HEK293 (cell line): ENCODE measurements around the gene SPATA6L.

Experiments
- CTCF ChIA-PET: fragments of 350-600 bp; formaldehyde crosslinking; extraction: SDS; loops from one replicate; lab custom pipeline; 2021; ENCODE audit warnings: antibody characterized with exemption; lab: Yijun Ruan, JAX
- POLR2A ChIA-PET: fragments of 300-600 bp; formaldehyde crosslinking; extraction: SDS; loops from one replicate; lab custom pipeline; 2020; ENCODE audit warnings: antibody characterized with exemption, inconsistent platforms; lab: Yijun Ruan, JAX
- H3K27ac ChIP-seq: fragments of 200-500 bp; sonication (Bioruptor generic); 2 replicates; pipeline ENCODE4 v1.5.1; 2014; ENCODE audit warnings: low read depth, low read length, control low read depth, inconsistent platforms; ENCODE audit errors: extremely low read depth
- H3K36me3 ChIP-seq, 2 experiments: fragments of 200-500 bp in 1 of 2; sonication (Bioruptor generic) in 1 of 2; 1 replicate in 1 of 2; 2 replicates in 1 of 2; pipeline ENCODE4 v1.5.1; 2014 to 2017; ENCODE audit warnings: inconsistent platforms in 2 of 2, low read length in 2 of 2; ENCODE audit not compliant: control insufficient read depth in 2 of 2, insufficient read depth in 1 of 2
- H3K4me1 ChIP-seq: fragments of 200-500 bp; sonication (Bioruptor generic); 2 replicates; pipeline ENCODE4 v1.5.1; 2014; ENCODE audit warnings: mild to moderate bottlenecking, low read length, inconsistent platforms; ENCODE audit not compliant: control insufficient read depth, insufficient read depth
- H3K4me3 ChIP-seq: 2 replicates; pipeline ENCODE4 v1.5.1; 2011; ENCODE audit warnings: low read depth, mild to moderate bottlenecking, control low read depth, low read length, moderate library complexity
- H3K9me3 ChIP-seq: fragments of 200-500 bp; sonication (Bioruptor generic); 2 replicates; pipeline ENCODE4 v1.5.1; 2014; ENCODE audit warnings: low read depth, low read length, inconsistent platforms; ENCODE audit not compliant: control insufficient read depth, insufficient read depth
- AEBP2 ChIP-seq: fragments of 450-650 bp; formaldehyde crosslinking; IDR thresholded peaks from 2 replicates; pipeline ENCODE4 v1.5.1; 2016; ENCODE audit warnings: missing biosample characterization, missing genetic modification characterization, borderline replicate concordance
- HOXC10 ChIP-seq: sonication (generic); formaldehyde crosslinking; IDR thresholded peaks from 2 replicates; pipeline ENCODE4 v1.8.1; 2023; ENCODE audit warnings: mild to moderate bottlenecking, missing genetic modification reagents
- KLF7 ChIP-seq: fragments of 450-650 bp; formaldehyde crosslinking; IDR thresholded peaks from 2 replicates; pipeline ENCODE4 v1.5.1; 2016; ENCODE audit warnings: missing biosample characterization, missing genetic modification characterization, borderline replicate concordance
- KLF9 ChIP-seq: fragments of 450-650 bp; formaldehyde crosslinking; IDR thresholded peaks from 2 replicates; pipeline ENCODE4 v1.5.1; 2016; ENCODE audit warnings: missing biosample characterization, missing genetic modification characterization, low read depth
- PRDM1 ChIP-seq: fragments of 450-650 bp; formaldehyde crosslinking; IDR thresholded peaks from 2 replicates; pipeline ENCODE4; 2016; ENCODE audit warnings: missing biosample characterization, missing genetic modification characterization
- ZBTB17 ChIP-seq: fragments of 450-650 bp; formaldehyde crosslinking; IDR thresholded peaks from 2 replicates; pipeline ENCODE4 v1.5.1; 2016; ENCODE audit warnings: missing biosample characterization, missing genetic modification characterization
- ZBTB26 ChIP-seq: fragments of 450-650 bp; formaldehyde crosslinking; optimal IDR thresholded peaks from 2 replicates; pipeline ENCODE3; 2016; ENCODE audit warnings: missing biosample characterization, mild to moderate bottlenecking, missing genetic modification characterization
- ZNF121 ChIP-seq: fragments of 450-650 bp; formaldehyde crosslinking; IDR thresholded peaks from 2 replicates; pipeline ENCODE4 v1.5.1; 2016; ENCODE audit warnings: missing biosample characterization, missing genetic modification characterization
- ZNF155 ChIP-seq: fragments of 450-650 bp; formaldehyde crosslinking; IDR thresholded peaks from 2 replicates; pipeline ENCODE4 v1.5.1; 2016; ENCODE audit warnings: missing biosample characterization, missing genetic modification characterization
- ZNF266 ChIP-seq: fragments of 450-650 bp; formaldehyde crosslinking; IDR thresholded peaks from 2 replicates; pipeline ENCODE4 v1.5.1; 2016; ENCODE audit warnings: missing biosample characterization, missing genetic modification characterization, low read depth
- ZNF274 ChIP-seq, 2 experiments: fragments of 200-500 bp in 1 of 2; fragments of 450-650 bp in 1 of 2; sonication (Bioruptor generic) in 1 of 2; formaldehyde crosslinking in 1 of 2; IDR thresholded peaks; 2 replicates each; pipeline versions ENCODE4 v1.5.1 to v1.6.1; 2014 to 2016; ENCODE audit warnings: borderline replicate concordance in 1 of 2, inconsistent platforms in 1 of 2, low read length in 1 of 2, missing biosample characterization in 1 of 2, missing genetic modification characterization in 1 of 2
- ZNF544 ChIP-seq: fragments of 450-650 bp; formaldehyde crosslinking; IDR thresholded peaks from 2 replicates; pipeline ENCODE4 v1.5.0; 2017; ENCODE audit warnings: missing biosample characterization, missing genetic modification characterization
- ZNF571 ChIP-seq: fragments of 450-650 bp; formaldehyde crosslinking; IDR thresholded peaks from 2 replicates; pipeline ENCODE4 v1.5.0; 2017; ENCODE audit warnings: missing biosample characterization, missing genetic modification characterization
- ZNF585B ChIP-seq: fragments of 450-650 bp; formaldehyde crosslinking; IDR thresholded peaks from 2 replicates; pipeline ENCODE4 v1.5.1; 2016; ENCODE audit warnings: missing biosample characterization, missing genetic modification characterization
- ZNF701 ChIP-seq: fragments of 450-650 bp; formaldehyde crosslinking; IDR thresholded peaks from 2 replicates; pipeline ENCODE4 v1.5.1; 2016; ENCODE audit warnings: missing biosample characterization, missing genetic modification characterization
- ZNF704 ChIP-seq: fragments of 450-650 bp; formaldehyde crosslinking; IDR thresholded peaks from 2 replicates; pipeline ENCODE4 v1.5.1; 2016; ENCODE audit warnings: missing biosample characterization, missing genetic modification characterization
- ZSCAN23 ChIP-seq: fragments of 450-650 bp; formaldehyde crosslinking; IDR thresholded peaks from 2 replicates; pipeline ENCODE4 v1.5.1; 2016; ENCODE audit warnings: missing biosample characterization, missing genetic modification characterization
- ZXDB ChIP-seq: fragments of 450-650 bp; formaldehyde crosslinking; IDR thresholded peaks from 2 replicates; pipeline ENCODE4 v1.5.1; 2016; ENCODE audit warnings: missing biosample characterization, missing genetic modification characterization
- TF ChIP-seq, protein P1 (sequence below): fragments of 450-650 bp; formaldehyde crosslinking; IDR thresholded peaks from 2 replicates; pipeline ENCODE4 v1.5.1; 2016; ENCODE audit warnings: missing biosample characterization, missing genetic modification characterization
- TF ChIP-seq, protein P2 (sequence below): fragments of 450-650 bp; formaldehyde crosslinking; conservative IDR thresholded peaks from 2 replicates; pipeline ENCODE4 v1.5.1; 2016; ENCODE audit warnings: low read depth, missing biosample characterization, missing genetic modification characterization

The SPATA6L gene

GRCh38 chr9:4618700-4619099, 47.6 kb downstream of the SPATA6L start:
- no peak overlapping the region for H3K27ac ChIP-seq
- H3K36me3 ChIP-seq = no peaks in the 10 kb centered on the region
- H3K9me3 ChIP-seq = no peaks in the 10 kb centered on the region
- POLR2A ChIA-PET = interaction anchor here (0.7 kb wide), 2 partner anchors 70 to 173 kb away, joined by 5 to 6 read pairs; no protein-coding TSS in a partner anchor
- H3K4me1 ChIP-seq = peaks cover 3% of the 10 kb centered on the region; the same call in 1 of the 2 replicates
- TF ChIP-seq KLF7 (tag by site-specific recombination) (no peak), ZNF274 (IDR thresholded peaks at IDR 0.05; ENCODE audit: low read length) (no peak), ZNF274 (tag by site-specific recombination; IDR thresholded peaks at IDR 0.05; ENCODE audit: borderline replicate concordance) (no peak), ZSCAN23 (no peak), AEBP2 (tag by site-specific recombination) (no peak), ZNF155 (tag by site-specific recombination) (no peak), ZNF571 (tag by site-specific recombination) (no peak), ZXDB (tag by site-specific recombination) (no peak), KLF9 (no peak), PRDM1 (no peak)
- TF ChIP-seq, protein P1, sequence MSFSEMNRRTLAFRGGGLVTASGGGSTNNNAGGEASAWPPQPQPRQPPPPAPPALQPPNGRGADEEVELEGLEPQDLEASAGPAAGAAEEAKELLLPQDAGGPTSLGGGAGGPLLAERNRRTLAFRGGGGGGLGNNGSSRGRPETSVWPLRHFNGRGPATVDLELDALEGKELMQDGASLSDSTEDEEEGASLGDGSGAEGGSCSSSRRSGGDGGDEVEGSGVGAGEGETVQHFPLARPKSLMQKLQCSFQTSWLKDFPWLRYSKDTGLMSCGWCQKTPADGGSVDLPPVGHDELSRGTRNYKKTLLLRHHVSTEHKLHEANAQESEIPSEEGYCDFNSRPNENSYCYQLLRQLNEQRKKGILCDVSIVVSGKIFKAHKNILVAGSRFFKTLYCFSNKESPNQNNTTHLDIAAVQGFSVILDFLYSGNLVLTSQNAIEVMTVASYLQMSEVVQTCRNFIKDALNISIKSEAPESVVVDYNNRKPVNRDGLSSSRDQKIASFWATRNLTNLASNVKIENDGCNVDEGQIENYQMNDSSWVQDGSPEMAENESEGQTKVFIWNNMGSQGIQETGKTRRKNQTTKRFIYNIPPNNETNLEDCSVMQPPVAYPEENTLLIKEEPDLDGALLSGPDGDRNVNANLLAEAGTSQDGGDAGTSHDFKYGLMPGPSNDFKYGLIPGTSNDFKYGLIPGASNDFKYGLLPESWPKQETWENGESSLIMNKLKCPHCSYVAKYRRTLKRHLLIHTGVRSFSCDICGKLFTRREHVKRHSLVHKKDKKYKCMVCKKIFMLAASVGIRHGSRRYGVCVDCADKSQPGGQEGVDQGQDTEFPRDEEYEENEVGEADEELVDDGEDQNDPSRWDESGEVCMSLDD (tag by site-specific recombination) = no peak
- CTCF ChIA-PET = interaction anchor here (0.6 to 1.3 kb wide), 2 partner anchors 22 to 43 kb away, joined by 3 to 4 read pairs; partner anchors contain the start of gene PLPP6
- H3K4me3 ChIP-seq = no peak overlapping the region

- POLR2A ChIA-PET = no interaction called here
- Histone ChIP-seq H3K27ac (no peak overlapping the region), H3K9me3 (no peaks in the 10 kb centered on the region), H3K36me3 (no peaks in the 10 kb centered on the region)
- TF ChIP-seq ZBTB17 (tag by site-specific recombination) (no peak), ZNF266 (tag by site-specific recombination) (no peak), ZNF585B (no peak), ZNF701 (no peak), ZBTB26 (tag by site-specific recombination) (no peak), HOXC10 (CRISPR knock-in tag) (no peak)
- TF ChIP-seq, all 188 proteins: peak for 0
- H3K4me3 ChIP-seq = no peak overlapping the region
- CTCF ChIA-PET = interaction anchor here (0.6 to 2.9 kb wide), 2 partner anchors 13 to 215 kb away, joined by 3 to 14 read pairs; no protein-coding TSS in a partner anchor
- peaks cover 3% of the 10 kb centered on the region; the same call in 1 of the 2 replicates for H3K4me1 ChIP-seq
These were observed 48.5 kb downstream of the SPATA6L start for GRCh38 chr9:4617752-4618151.

DNA sequence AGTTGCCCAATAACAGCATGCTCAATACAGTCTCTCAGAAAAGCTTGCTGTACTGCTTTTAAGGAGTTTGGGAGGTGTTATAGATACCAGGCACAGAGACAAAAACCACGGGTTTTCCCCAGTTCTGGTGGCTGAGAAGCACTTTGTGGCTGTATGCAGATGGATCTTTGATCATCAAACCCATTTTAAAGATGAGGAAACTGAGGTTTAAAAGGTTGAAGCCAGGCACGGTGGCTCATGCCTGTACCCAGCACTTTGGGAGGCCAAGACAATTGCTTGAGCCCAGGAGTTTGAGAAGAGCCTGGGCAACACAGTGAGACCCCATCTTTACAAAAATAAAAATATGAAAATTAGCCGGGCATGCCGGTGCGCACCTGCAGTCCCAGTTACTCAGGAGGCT, 50.5 kb downstream of the SPATA6L start:
- POLR2A ChIA-PET = no interaction called here
- CTCF ChIA-PET = interaction anchor here (1.0 to 2.9 kb wide), 3 partner anchors 11 to 249 kb away, joined by 3 to 14 read pairs (median 3); partner anchors contain the start of gene SPATA6L
- Histone ChIP-seq H3K27ac (no peak overlapping the region), H3K4me1 (peaks cover 3% of the 10 kb centered on the region; the same call in 1 of the 2 replicates), H3K9me3 (no peaks in the 10 kb centered on the region), H3K36me3 (no peaks in the 10 kb centered on the region), H3K4me3 (no peak overlapping the region)
- TF ChIP-seq ZNF121 (tag by site-specific recombination) (0 out of 2 replicates have a peak, but pooled peaks have one; percentile 15), ZNF704 (tag by site-specific recombination) (no peak), ZNF544 (tag by site-specific recombination) (no peak)
- TF ChIP-seq, protein P2, sequence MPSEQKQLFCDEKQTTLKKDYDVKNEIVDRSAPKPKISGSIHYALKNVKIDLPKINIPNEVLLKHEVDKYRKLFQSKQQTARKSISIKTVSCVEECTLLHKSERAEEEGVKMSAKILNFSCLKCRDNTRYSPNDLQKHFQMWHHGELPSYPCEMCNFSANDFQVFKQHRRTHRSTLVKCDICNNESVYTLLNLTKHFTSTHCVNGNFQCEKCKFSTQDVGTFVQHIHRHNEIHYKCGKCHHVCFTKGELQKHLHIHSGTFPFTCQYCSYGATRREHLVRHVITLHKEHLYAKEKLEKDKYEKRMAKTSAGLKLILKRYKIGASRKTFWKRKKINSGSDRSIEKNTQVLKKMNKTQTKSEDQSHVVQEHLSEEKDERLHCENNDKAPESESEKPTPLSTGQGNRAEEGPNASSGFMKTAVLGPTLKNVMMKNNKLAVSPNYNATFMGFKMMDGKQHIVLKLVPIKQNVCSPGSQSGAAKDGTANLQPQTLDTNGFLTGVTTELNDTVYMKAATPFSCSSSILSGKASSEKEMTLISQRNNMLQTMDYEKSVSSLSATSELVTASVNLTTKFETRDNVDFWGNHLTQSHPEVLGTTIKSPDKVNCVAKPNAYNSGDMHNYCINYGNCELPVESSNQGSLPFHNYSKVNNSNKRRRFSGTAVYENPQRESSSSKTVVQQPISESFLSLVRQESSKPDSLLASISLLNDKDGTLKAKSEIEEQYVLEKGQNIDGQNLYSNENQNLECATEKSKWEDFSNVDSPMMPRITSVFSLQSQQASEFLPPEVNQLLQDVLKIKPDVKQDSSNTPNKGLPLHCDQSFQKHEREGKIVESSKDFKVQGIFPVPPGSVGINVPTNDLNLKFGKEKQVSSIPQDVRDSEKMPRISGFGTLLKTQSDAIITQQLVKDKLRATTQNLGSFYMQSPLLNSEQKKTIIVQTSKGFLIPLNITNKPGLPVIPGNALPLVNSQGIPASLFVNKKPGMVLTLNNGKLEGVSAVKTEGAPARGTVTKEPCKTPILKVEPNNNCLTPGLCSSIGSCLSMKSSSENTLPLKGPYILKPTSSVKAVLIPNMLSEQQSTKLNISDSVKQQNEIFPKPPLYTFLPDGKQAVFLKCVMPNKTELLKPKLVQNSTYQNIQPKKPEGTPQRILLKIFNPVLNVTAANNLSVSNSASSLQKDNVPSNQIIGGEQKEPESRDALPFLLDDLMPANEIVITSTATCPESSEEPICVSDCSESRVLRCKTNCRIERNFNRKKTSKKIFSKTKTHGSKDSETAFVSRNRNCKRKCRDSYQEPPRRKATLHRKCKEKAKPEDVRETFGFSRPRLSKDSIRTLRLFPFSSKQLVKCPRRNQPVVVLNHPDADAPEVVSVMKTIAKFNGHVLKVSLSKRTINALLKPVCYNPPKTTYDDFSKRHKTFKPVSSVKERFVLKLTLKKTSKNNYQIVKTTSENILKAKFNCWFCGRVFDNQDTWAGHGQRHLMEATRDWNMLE (tag by site-specific recombination) = no peak
